H1 (cell line): ENCODE results near the gene RSAD2. TPM values are rescaled to one million over a fixed set of nuclear protein-coding genes. Genes with fewer than 3 reads are reported as not detected.

Source experiments
- CBX5 ChIP-seq: fragments of 300-800, 300-1000 bp; sonication (generic); IDR thresholded peaks from 2 replicates; pipeline ENCODE4 v1.7.1; 2016; ENCODE audit warnings: antibody characterized with exemption, low read length, low read depth
- PHF8 ChIP-seq: fragments of 200-600 bp; sonication (generic); conservative IDR thresholded peaks from 2 replicates; pipeline ENCODE4 v1.7.1; 2012; ENCODE audit warnings: low read depth, mild to moderate bottlenecking, inconsistent platforms, low read length, moderate library complexity
- SIRT6 ChIP-seq: IDR thresholded peaks from one replicate; pipeline ENCODE4 v1.7.1; 2012; ENCODE audit warnings: low read length, inconsistent platforms
- SIX5 ChIP-seq: IDR thresholded peaks from 2 replicates; pipeline ENCODE4 v1.6.1; 2011; ENCODE audit warnings: mild to moderate bottlenecking, low read depth, low read length
- SRF ChIP-seq: IDR thresholded peaks from 2 replicates; pipeline ENCODE4 v1.6.1; 2011; ENCODE audit warnings: mild to moderate bottlenecking, low read depth, low read length, moderate library complexity
- polyA plus RNA-seq, 7 experiments: library from polyadenylated mRNA; depleted of rRNA in 3 of 7; stranded (reverse) in 5 of 7; unstranded in 2 of 7; fragments of >200 nt in 5 of 7; fragments of 200-250 nt in 2 of 7; gene quantifications; 1 replicate in 5 of 7; 2 replicates in 1 of 7; 4 replicates in 1 of 7; pipeline versions ENCODE4 v1.2.1 to v1.2.3, GENCODE V29; 2011 to 2013; ENCODE audit warnings: missing spikeins in 2 of 7, mixed read lengths in 2 of 7
- total RNA-seq: library from RNA; stranded (reverse); fragmentation: NEBNext Ultra II Directional; extraction: Animal tissue kit (Norgen Biotek cat#: 25700); gene quantifications from 2 replicates; pipeline ENCODE4 v1.2.1, GENCODE V29; 2021
- TF ChIP-seq, protein P1 (sequence below): fragments of 300-600 bp; sonication (generic); IDR thresholded peaks from 2 replicates; pipeline ENCODE4 v1.7.1; 2012; ENCODE audit warnings: low read length, moderate library complexity, mild to moderate bottlenecking, inconsistent platforms; ENCODE audit not compliant: insufficient replicate concordance

The RSAD2 gene
- total and polyA plus RNA-seq, 2 of the 8 experiments (the other 6 are each of a cell fraction or from before 2014, with no cell fraction given): not detected

DNA sequence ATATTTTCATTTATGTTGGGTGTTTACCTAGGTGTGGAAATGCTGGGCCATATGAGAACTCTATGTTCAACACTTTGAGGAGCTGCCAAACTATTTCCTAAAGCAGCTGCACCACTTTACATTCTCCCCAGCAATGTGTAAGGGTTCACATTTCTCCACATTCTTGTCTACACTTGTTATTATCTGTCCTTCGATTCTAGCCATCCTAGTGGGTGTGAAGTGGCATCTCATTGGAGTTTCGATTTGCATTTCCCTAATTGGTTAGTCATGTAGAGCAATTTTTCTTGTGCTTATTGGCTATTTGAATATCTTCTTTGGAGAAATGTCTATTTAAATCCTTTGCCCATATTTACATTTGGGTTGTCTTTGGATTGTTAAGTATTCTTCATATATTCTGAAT lies 61.5 kb downstream of the RSAD2 start (continued):
- TF ChIP-seq, protein P1, sequence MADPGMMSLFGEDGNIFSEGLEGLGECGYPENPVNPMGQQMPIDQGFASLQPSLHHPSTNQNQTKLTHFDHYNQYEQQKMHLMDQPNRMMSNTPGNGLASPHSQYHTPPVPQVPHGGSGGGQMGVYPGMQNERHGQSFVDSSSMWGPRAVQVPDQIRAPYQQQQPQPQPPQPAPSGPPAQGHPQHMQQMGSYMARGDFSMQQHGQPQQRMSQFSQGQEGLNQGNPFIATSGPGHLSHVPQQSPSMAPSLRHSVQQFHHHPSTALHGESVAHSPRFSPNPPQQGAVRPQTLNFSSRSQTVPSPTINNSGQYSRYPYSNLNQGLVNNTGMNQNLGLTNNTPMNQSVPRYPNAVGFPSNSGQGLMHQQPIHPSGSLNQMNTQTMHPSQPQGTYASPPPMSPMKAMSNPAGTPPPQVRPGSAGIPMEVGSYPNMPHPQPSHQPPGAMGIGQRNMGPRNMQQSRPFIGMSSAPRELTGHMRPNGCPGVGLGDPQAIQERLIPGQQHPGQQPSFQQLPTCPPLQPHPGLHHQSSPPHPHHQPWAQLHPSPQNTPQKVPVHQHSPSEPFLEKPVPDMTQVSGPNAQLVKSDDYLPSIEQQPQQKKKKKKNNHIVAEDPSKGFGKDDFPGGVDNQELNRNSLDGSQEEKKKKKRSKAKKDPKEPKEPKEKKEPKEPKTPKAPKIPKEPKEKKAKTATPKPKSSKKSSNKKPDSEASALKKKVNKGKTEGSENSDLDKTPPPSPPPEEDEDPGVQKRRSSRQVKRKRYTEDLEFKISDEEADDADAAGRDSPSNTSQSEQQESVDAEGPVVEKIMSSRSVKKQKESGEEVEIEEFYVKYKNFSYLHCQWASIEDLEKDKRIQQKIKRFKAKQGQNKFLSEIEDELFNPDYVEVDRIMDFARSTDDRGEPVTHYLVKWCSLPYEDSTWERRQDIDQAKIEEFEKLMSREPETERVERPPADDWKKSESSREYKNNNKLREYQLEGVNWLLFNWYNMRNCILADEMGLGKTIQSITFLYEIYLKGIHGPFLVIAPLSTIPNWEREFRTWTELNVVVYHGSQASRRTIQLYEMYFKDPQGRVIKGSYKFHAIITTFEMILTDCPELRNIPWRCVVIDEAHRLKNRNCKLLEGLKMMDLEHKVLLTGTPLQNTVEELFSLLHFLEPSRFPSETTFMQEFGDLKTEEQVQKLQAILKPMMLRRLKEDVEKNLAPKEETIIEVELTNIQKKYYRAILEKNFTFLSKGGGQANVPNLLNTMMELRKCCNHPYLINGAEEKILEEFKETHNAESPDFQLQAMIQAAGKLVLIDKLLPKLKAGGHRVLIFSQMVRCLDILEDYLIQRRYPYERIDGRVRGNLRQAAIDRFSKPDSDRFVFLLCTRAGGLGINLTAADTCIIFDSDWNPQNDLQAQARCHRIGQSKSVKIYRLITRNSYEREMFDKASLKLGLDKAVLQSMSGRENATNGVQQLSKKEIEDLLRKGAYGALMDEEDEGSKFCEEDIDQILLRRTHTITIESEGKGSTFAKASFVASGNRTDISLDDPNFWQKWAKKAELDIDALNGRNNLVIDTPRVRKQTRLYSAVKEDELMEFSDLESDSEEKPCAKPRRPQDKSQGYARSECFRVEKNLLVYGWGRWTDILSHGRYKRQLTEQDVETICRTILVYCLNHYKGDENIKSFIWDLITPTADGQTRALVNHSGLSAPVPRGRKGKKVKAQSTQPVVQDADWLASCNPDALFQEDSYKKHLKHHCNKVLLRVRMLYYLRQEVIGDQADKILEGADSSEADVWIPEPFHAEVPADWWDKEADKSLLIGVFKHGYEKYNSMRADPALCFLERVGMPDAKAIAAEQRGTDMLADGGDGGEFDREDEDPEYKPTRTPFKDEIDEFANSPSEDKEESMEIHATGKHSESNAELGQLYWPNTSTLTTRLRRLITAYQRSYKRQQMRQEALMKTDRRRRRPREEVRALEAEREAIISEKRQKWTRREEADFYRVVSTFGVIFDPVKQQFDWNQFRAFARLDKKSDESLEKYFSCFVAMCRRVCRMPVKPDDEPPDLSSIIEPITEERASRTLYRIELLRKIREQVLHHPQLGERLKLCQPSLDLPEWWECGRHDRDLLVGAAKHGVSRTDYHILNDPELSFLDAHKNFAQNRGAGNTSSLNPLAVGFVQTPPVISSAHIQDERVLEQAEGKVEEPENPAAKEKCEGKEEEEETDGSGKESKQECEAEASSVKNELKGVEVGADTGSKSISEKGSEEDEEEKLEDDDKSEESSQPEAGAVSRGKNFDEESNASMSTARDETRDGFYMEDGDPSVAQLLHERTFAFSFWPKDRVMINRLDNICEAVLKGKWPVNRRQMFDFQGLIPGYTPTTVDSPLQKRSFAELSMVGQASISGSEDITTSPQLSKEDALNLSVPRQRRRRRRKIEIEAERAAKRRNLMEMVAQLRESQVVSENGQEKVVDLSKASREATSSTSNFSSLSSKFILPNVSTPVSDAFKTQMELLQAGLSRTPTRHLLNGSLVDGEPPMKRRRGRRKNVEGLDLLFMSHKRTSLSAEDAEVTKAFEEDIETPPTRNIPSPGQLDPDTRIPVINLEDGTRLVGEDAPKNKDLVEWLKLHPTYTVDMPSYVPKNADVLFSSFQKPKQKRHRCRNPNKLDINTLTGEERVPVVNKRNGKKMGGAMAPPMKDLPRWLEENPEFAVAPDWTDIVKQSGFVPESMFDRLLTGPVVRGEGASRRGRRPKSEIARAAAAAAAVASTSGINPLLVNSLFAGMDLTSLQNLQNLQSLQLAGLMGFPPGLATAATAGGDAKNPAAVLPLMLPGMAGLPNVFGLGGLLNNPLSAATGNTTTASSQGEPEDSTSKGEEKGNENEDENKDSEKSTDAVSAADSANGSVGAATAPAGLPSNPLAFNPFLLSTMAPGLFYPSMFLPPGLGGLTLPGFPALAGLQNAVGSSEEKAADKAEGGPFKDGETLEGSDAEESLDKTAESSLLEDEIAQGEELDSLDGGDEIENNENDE: no peak
- no peak for TF ChIP-seq PHF8
- no peak for TF ChIP-seq SIRT6
- no peak for TF ChIP-seq SIX5
- TF ChIP-seq SRF: no peak
- no peak for TF ChIP-seq CBX5
